BE2C (cell line): ENCODE results near the gene FSD1L.

ENCODE experiments used
- DNase-seq: peaks from one replicate; pipeline ENCODE4 v3.0.0-alpha.2; 2020
- H3K27me3 ChIP-seq: fragments of 250-450 bp; sonication (Bioruptor Pico); 2 replicates; pipeline ENCODE4 v1.5.1; 2020; ENCODE audit warnings: mild to moderate bottlenecking
- H3K36me3 ChIP-seq: fragments of 250-450 bp; sonication (Bioruptor Pico); 2 replicates; pipeline ENCODE4 v1.5.1; 2020; ENCODE audit warnings: mild to moderate bottlenecking
- H3K4me1 ChIP-seq: fragments of 250-450 bp; sonication (Bioruptor Pico); 2 replicates; pipeline ENCODE4 v1.5.1; 2020
- H3K4me3 ChIP-seq: 2 replicates; pipeline ENCODE4 v1.5.1; 2011; ENCODE audit warnings: low read depth, low read length
- H3K9me3 ChIP-seq: fragments of 250-450 bp; sonication (Bioruptor Pico); 2 replicates; pipeline ENCODE4 v1.5.1; 2020
- TF ChIP-seq, protein P1 (sequence below): IDR thresholded peaks from 2 replicates; pipeline ENCODE4 v1.5.1; 2012; ENCODE audit warnings: mild to moderate bottlenecking, low read depth, low read length

The FSD1L gene

DNA sequence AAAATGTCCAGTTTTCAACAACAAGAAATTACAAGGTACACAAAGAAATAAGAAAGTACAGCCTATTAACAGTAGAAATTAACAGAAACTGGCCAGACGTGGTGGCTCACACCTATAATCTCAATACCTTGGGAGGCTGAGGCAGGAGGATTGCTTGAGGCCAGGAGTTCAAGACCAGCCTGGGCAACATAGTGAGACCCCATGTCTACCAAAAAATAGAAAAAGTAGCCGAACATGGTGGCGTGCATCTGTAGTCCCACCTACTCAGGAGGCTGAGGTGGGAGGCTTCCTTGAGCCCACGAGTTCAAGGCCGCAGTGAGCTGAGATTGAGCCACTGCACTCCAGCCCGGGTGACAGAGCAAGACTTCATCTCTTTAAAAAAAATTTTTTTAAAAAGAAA is 41.5 kb upstream of the FSD1L start:
- TF ChIP-seq, protein P1, sequence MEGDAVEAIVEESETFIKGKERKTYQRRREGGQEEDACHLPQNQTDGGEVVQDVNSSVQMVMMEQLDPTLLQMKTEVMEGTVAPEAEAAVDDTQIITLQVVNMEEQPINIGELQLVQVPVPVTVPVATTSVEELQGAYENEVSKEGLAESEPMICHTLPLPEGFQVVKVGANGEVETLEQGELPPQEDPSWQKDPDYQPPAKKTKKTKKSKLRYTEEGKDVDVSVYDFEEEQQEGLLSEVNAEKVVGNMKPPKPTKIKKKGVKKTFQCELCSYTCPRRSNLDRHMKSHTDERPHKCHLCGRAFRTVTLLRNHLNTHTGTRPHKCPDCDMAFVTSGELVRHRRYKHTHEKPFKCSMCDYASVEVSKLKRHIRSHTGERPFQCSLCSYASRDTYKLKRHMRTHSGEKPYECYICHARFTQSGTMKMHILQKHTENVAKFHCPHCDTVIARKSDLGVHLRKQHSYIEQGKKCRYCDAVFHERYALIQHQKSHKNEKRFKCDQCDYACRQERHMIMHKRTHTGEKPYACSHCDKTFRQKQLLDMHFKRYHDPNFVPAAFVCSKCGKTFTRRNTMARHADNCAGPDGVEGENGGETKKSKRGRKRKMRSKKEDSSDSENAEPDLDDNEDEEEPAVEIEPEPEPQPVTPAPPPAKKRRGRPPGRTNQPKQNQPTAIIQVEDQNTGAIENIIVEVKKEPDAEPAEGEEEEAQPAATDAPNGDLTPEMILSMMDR: no peak
- no peak overlapping the region for H3K4me3 ChIP-seq
- H3K36me3 ChIP-seq: no peaks in the 10 kb centered on the region
- no peak for DNase-seq
- no peaks in the 10 kb centered on the region; the same call in none of the 2 replicates for H3K27me3 ChIP-seq
- no peaks in the 10 kb centered on the region for H3K4me1 ChIP-seq
- no peaks in the 10 kb centered on the region for H3K9me3 ChIP-seq

DNA sequence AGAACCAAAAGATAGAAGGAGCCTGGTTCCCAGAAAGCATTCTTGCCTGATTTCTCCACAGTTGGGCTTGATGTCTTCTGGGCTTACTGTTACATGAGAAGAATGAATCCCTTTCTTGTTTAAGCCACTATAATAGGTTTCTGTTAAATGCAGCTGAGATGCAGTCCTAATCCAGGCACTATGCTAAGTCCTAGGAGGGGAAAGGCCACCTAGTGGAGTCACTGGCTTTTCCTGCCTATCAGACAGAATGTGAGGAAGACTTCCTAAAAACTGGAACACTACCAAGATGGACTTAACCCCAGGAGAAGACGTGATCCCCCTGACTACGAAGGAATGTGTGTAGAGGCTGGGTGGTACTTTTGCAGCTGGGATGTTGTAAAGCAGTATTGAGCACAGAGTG is 34.3 kb upstream of the FSD1L start:
- no peaks in the 10 kb centered on the region for H3K27me3 ChIP-seq
- TF ChIP-seq, protein P1: peak; percentile 56
- peak; percentile 21 for DNase-seq

DNA sequence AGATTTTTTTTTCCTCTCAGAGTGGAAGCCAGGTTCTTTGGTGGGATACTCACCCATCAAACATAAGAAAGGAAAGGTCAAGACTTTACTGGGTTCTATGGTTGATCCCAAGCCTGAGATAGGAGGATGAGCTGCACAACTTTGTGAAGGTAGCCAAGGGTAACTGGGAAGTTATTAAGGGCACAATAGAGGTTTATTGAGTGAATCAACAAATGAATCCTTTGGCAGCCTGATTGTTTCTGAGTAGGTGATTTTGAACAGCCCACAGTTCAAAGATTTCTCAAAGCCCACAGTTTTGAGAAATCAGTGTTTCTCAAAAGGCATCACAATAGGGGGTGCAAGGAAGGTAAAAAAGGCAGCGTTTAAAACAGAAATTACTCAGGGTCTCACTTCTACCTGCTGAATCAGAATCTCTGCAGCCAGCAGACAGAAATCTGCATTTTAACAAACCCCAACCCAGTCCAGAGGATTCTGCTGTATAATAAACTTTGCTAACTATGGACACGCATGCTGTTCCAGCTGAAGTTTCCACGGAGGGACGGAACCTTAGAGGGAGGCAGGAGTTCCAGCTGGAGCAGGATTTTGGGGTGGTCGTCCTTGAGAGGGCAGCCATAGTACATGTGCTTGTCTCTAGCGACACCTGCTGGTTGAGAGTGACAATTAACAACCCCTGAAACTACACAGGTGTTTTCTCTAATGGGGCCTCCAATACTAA is 32.7 kb upstream of the FSD1L start:
- Histone ChIP-seq H3K36me3 (no peaks in the 10 kb centered on the region), H3K4me1 (no peaks in the 10 kb centered on the region), H3K9me3 (no peaks in the 10 kb centered on the region), H3K27me3 (no peaks in the 10 kb centered on the region), H3K4me3 (no peak overlapping the region)
- TF ChIP-seq, protein P1: peak; percentile 93
- DNase-seq: peak; percentile 64

More for the DNA sequence above, 34.3 kb upstream of the FSD1L start:
- Histone ChIP-seq H3K4me1 (no peaks in the 10 kb centered on the region), H3K36me3 (no peaks in the 10 kb centered on the region), H3K4me3 (no peak overlapping the region), H3K9me3 (no peaks in the 10 kb centered on the region)

DNA sequence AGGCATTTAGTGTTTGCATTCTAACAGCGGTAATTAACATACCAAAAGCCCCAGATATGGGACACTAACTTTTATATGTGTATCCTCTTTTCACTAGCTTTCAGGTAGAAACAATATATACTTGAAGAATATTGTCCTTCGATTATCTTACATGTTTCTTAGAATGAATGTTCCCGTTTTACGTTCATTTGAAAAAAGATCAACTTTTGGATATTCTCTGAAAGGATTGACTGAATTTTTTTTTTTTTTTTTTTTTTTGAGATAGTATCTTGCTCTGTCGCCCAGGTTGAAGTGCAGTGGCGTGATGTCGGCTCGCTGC is 32.2 kb upstream of the FSD1L start:
- TF ChIP-seq, protein P1: no peak
- no peaks in the 10 kb centered on the region for H3K27me3 ChIP-seq
- H3K36me3 ChIP-seq: no peaks in the 10 kb centered on the region
- no peaks in the 10 kb centered on the region for H3K9me3 ChIP-seq
- no peak for DNase-seq
- H3K4me3 ChIP-seq: no peak overlapping the region
- H3K4me1 ChIP-seq: no peaks in the 10 kb centered on the region

DNA sequence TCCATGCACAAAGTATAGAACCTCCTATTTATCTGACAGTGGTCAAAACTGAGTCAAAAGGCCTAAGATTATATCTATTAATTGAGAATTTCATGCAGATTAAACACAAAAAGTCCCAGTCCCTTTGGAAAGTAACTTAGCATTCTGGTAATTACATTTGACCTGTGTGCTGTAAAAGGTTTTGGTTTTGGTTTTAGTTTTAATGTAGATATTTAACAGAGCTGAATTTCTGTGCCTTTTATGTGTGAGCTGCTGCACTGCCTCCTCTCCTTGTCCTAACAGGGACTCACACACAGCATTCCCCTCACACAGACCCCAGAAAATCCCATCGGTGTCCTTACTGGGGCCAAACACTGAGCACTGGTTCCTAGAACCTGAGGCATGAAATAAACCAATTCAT is 31.0 kb upstream of the FSD1L start:
- TF ChIP-seq, protein P1: no peak
- no peak overlapping the region for H3K4me3 ChIP-seq

DNA sequence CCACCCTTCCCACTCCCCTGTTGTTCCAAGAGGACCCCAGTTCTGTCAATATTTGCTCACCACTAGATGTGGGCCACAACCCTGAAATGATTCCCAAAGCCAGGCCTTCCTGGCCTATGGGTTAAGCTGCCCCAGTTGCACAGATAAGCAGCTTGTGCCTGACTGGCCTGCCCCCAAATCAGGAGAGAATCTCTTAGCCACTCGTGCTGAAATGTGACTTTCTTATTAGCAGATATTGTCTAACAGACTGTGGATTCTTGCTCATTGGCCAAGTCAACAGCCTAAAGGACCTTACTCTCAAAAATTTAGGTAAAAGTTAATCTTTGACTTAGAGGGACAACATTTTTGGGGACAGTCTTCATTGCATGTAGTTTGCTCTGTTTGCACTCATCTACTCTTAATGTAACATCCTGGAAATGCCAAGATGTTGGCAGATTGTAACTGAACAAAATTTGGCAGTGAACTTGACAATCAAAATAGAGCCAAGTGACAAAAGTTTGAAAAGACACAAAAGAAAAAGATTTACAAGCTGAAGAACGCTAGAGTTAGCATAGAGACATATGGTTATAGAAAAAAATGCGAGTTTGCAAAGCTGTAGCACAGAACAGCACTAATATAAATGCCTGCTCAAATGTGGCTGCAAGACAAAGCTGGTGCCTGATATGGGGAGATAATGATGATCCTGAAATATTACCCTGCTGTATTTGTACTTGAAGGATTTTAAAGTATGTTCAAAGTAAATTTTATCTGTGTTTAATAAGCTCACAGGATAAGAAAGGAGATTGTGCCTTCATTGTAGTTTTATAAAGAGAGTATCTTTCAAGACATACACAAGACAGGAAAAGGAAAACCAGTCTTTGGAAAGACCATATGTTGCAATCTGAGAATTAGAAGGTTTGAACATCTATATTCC is 29.0 kb upstream of the FSD1L start:
- Histone ChIP-seq H3K27me3 (no peaks in the 10 kb centered on the region), H3K9me3 (no peaks in the 10 kb centered on the region), H3K4me3 (no peak overlapping the region), H3K36me3 (no peaks in the 10 kb centered on the region), H3K4me1 (no peaks in the 10 kb centered on the region)
- DNase-seq: no peak
- TF ChIP-seq, protein P1: no peak

More for the DNA sequence above, 31.0 kb upstream of the FSD1L start:
- Histone ChIP-seq H3K9me3 (no peaks in the 10 kb centered on the region), H3K36me3 (no peaks in the 10 kb centered on the region), H3K4me1 (no peaks in the 10 kb centered on the region), H3K27me3 (no peaks in the 10 kb centered on the region)
- DNase-seq: no peak
